ENCODE data around the gene SMIM33.
A peak's percentile ranks its signal among the peaks of the same experiment; 100 is the strongest.
"Not testable (repeated sequence)": the region's sequence is repeated elsewhere in the genome, so short reads cannot be mapped to it uniquely, and the experiment has no call there.

The SMIM33 gene

GRCh38 chr5:139457653-139458306 is 13.0 kb upstream of the SMIM33 start:
- DNase-seq, result no peak

GRCh38 chr5:139458580-139459407 is 12.0 kb upstream of the SMIM33 start:
- peak; percentile 3 for DNase-seq

DNA sequence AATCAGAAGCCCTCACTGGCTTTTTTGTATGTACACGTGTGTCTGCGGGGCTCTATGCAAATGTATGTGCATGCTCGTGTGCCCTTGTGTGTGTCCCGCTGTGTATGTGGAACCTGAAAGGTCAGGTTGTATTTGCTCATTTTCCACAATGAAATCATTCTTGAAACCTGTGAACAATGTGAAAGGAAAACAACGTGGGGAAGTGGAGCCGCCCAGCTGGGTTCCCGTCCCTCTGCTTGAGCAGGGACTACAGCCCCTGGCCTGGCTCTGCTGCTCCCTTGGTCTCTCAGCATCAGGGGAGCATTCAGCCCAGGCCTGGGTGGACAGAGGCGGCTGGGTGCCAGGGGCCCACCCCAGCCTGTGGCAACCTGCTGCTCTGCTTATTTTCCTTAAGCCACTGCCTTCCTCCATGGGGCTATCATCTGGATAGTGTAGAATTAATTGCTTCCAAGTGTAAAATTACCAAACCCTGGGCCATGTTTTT is 11.3 kb upstream of the SMIM33 start:
- DNase-seq, result no peak

DNA sequence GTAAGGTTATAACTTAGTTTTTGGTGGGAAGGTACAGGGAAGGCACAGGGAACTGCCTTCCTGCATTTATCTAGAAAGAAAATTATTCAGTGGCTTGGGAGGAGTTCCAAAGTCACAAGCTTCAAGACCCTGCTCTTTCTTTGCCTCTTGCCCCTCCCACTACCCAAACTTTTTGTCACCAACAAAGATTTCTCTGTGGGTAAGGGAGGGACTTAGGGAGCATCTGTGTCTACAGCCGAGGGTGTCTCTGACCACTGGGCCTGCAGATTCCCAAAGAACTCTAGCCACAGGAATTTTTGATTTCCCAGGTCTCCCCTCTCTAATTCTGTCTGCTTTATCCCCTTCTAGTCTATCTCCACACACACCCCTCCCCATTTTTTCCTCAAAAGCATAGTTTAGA is 10.3 kb upstream of the SMIM33 start:
- no peak for DNase-seq

GRCh38 chr5:139461176-139461575 is 9.6 kb upstream of the SMIM33 start:
- DNase-seq, result no peak

- no peak for DNase-seq
Observed at GRCh38 chr5:139461698-139462097, 9.1 kb upstream of the SMIM33 start.

GRCh38 chr5:139462586-139463276 is 8.1 kb upstream of the SMIM33 start, which contains the start of gene ECSCR:
ECSCR (minus strand) TSS chr5:139462743; CDS start chr5:139462670, 73 bp downstream.
- DNase-seq, result no peak

- DNase-seq, result no peak
Observed at GRCh38 chr5:139468421-139468931, 2.3 kb upstream of the SMIM33 start.

DNA sequence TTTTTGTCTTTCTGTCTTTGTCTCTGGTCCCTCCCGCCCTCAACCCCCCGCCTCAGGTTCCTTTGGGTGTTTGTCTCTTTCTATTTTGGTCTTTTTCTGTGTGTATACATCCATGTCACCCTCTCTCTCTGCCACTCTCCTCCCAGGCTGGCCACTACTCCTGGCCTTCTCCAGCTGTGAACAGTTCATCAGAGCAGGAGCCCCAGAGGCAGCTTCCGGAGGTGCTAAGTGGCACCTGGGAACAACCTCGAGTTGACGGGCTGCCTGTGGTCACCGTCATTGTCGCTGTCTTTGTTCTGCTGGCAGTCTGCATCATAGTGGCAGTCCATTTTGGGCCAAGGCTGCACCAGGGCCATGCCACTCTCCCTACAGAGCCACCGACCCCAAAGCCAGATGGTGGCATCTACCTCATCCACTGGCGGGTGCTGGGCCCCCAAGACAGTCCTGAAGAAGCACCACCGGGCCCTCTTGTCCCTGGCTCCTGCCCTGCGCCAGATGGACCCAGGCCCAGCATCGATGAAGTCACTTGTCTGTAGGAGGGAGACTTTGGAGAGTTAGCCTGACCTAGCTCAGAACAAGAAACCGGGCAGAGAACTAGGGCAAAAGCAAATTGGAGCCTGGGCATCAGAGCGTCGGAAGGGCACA is 1.7 kb downstream of the SMIM33 start:
- DNase-seq, result no peak

- DNase-seq, result no peak
Observed at GRCh38 chr5:139473105-139473504, 2.3 kb downstream of the SMIM33 start.

- no peak for DNase-seq
Observed at GRCh38 chr5:139473565-139473964, 2.8 kb downstream of the SMIM33 start.

GRCh38 chr5:139474890-139475791 is 4.3 kb downstream of the SMIM33 start:
- DNase-seq, result no peak

DNA sequence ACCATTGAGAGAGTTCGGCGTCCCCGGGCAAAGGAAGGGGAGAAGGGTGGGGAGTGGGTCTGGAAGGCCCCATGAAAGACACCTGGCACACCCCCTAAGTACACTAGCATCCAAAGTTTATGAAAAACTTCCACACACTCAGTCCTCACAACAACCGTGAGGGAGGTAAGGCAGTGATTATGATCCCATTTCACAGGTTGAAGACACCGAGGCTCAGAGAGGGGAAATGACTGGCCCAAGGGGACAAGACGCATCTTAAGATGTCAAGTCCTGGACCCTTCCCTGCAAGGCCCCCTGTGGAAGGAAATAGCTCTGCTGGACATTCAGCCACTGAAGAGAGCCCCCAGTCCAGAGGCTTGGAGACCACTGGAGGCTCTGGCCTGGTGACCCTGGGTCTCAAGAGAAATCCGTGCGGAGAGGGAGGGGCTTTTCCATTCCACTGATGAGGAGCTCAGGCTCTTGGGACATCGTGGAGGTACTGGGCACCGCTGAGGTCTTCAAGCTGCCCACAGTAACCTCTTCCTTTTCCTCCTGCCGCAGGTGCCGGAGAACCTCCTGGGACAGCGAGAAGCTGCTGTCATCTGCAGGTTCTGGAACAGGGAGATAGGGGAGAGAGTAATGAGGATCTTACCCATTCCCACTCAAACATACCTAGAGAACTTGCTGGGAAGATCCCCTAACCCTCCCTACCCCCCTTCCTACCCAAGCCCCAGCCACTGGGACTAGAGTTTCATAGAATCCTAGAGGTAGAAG is 5.2 kb downstream of the SMIM33 start:
- no peak for DNase-seq

DNA sequence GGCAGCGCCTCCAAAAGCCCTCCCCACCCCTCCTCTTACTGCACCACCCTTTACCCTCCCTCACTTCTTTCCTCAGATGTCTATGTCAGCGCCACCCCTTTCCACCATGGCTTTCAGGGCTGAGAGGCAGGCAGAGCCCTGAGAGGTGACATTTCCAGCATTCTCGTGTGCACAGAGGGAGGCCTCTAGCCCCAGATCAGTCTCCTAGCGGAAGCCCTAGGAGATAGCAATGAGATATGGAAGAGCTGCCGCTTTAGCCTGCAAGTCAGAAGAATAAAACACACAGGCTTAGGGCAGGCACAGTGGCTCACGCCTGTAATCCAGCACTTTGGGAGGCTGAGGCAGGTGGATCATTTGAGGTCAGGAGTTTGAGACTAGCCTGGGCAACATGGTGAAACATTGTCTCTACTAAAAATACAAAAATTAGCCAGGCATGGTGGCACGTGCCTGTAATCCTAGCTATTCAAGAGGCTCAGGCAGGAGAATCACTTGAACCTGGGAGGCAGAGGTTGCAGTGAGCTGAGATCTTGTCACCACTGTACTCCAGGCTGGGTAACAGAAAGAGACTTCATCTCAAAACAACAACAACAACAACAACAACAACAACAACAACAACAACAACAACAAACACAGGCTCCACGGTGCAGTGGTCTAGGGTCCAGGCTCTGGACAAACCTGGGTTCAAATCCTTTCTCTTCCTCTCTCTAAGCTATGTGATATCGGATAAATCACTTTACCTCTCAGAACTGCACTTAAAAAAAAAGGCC is 8.0 kb downstream of the SMIM33 start:
- not testable (repeated sequence) for DNase-seq

DNA sequence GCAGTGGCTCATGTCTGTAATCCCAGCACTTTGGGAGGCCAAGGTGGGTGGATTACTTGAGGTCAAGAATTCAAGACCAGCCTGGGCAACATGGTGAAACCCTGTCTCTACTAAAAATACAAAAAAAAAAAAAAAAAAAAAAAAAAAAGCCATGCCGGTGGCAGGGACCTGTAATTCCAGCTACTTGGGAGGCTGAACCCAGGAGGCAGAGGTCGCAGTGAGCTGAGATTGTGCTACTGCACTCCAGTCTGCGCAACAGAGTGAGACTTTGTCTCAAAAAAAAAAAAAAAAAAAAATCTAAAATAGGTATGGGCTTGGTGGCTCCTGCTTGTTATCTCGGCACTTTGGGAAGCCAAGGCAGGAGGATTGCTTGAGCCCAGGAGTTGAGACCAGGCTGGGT is 8.9 kb downstream of the SMIM33 start:
- DNase-seq, result not testable (repeated sequence)

GRCh38 chr5:139481122-139481533 is 10.3 kb downstream of the SMIM33 start:
- peak; percentile 86 for DNase-seq

GRCh38 chr5:139481580-139482049 is 10.8 kb downstream of the SMIM33 start:
- DNase-seq, result no peak

DNA sequence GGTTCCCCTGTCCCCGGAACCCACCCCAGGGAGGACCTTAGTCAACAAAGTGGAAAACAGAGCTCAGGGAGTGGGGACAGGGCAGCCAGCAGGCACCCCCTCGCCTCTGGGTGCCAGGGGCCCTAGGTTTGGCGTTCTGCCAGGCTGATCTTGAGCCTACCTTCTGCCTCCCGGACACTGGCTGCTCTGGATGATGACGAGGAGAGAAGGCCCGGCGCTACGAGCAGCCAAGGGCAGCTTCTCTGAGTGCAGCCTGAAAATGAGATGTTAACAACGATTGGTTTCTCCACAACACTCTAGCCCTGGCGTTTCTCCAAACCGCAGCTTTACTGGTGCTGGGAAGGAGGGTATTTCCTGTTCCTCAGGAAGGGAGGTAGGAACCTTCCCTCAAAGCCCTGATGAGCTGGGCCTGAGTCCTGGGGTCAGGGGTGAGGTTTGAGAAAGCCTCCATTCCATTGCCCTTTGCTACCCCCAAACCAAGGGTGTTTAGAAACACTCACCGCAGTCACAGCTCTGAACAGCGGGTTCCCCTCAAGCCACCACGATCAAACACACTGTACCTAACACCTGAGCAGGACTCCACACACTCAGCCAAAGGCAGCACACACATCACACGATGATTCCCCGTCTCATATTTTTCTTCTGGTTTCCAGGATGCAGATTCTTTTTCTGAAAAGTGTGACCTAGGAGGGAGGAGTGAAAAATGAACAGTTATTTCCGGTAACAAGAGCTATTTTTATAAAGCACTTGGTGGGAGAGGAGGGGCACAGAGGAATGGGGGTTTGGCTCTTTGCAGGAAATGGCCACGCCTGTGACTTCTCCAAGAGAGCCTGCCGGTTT is 11.5 kb downstream of the SMIM33 start, which contains the start of gene STING1:
TSS of gene STING1 (minus strand) at position 709 of the 840 bp plus-strand sequence. CDS start 1,054 bp downstream, outside the sequence.
- DNase-seq, result peak; percentile 92

DNA sequence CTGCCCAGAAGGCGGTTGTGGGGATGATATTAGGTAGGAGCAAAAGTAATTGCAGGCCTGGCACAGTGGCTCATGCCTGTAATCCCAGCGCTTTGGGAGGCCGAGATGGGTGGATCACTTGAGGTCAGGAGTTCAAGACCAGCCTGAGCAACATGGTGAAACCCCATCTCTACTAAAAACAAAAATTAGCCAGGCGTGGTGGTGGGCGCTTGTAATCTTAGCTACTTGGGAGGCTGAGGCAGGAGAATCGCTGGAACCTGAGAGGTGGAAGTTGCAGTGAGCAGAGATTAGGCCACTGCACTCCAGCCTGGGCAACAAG is 12.0 kb downstream of the SMIM33 start:
- not testable (repeated sequence) for DNase-seq

Measured in femur (tissue), 1 donor.